OCI-LY3 (cell line): Measurements from ENCODE around the gene CSTB.

ENCODE experiments used
- H2AFZ ChIP-seq: fragments of 200-600, 300-600 bp; shearing (Covaris generic); 2 replicates; pipeline ENCODE4 v1.6.0; 2014; ENCODE audit warnings: antibody characterized with exemption, low read depth, low read length
- H3K27ac ChIP-seq: fragments of 200-600, 300-600 bp; sonication (generic); 2 replicates; pipeline ENCODE4 v1.5.1; 2014; ENCODE audit warnings: mild to moderate bottlenecking, low read length, moderate library complexity, mixed read lengths
- H3K27me3 ChIP-seq: fragments of 200-600, 300-600 bp; sonication (generic); 2 replicates; pipeline ENCODE4 v1.6.1; 2014; ENCODE audit warnings: low read depth, low read length, mixed read lengths
- H3K36me3 ChIP-seq: fragments of 200-600, 300-600 bp; sonication (generic); replicated peaks from 2 replicates; pipeline ENCODE3; 2014; ENCODE audit warnings: low read depth, low read length, mixed read lengths
- H3K4me1 ChIP-seq: fragments of 300-600, 200-600 bp; sonication (generic); 2 replicates; pipeline ENCODE4 v1.6.1; 2014; ENCODE audit warnings: low read length, mixed read lengths
- H3K4me2 ChIP-seq: fragments of 200-600, 300-600 bp; sonication (generic); 2 replicates; pipeline ENCODE4 v1.6.1; 2014; ENCODE audit warnings: low read length, mixed read lengths
- H3K4me3 ChIP-seq: fragments of 300-600, 200-600 bp; sonication (generic); 2 replicates; pipeline ENCODE4 v1.5.1; 2014; ENCODE audit warnings: antibody characterized with exemption, mild to moderate bottlenecking, low read length, moderate library complexity
- H3K79me2 ChIP-seq: fragments of 300-600, 200-600 bp; shearing (Covaris generic); 2 replicates; pipeline ENCODE4 v1.6.1; 2014; ENCODE audit warnings: mild to moderate bottlenecking, low read length, mixed read lengths
- H3K9ac ChIP-seq: fragments of 300-600, 200-600 bp; shearing (Covaris generic); 2 replicates; pipeline ENCODE4 v1.6.0; 2014; ENCODE audit warnings: mild to moderate bottlenecking, low read length, moderate library complexity
- H3K9me3 ChIP-seq: fragments of 200-600, 300-600 bp; shearing (Covaris generic); 2 replicates; pipeline ENCODE4 v1.6.1; 2014; ENCODE audit warnings: low read length, mixed read lengths; ENCODE audit not compliant: insufficient read depth
- H4K20me1 ChIP-seq: fragments of 200-600, 300-600 bp; sonication (generic); 2 replicates; pipeline ENCODE4 v1.6.1; 2016; ENCODE audit warnings: low read length, mixed read lengths; ENCODE audit not compliant: insufficient read depth
- EZH2phosphoT487 ChIP-seq: fragments of 200-600 bp; shearing (Covaris generic); IDR thresholded peaks from 2 replicates; pipeline ENCODE4 v1.6.1; 2018; ENCODE audit warnings: antibody characterized with exemption, mixed run types, low read depth
- TF ChIP-seq, protein P1 (sequence below): fragments of 200-600, 300-600 bp; sonication (generic); IDR thresholded peaks from 2 replicates; pipeline ENCODE4 v1.5.1; 2014; ENCODE audit warnings: antibody characterized with exemption, low read length, low read depth

The CSTB gene

DNA sequence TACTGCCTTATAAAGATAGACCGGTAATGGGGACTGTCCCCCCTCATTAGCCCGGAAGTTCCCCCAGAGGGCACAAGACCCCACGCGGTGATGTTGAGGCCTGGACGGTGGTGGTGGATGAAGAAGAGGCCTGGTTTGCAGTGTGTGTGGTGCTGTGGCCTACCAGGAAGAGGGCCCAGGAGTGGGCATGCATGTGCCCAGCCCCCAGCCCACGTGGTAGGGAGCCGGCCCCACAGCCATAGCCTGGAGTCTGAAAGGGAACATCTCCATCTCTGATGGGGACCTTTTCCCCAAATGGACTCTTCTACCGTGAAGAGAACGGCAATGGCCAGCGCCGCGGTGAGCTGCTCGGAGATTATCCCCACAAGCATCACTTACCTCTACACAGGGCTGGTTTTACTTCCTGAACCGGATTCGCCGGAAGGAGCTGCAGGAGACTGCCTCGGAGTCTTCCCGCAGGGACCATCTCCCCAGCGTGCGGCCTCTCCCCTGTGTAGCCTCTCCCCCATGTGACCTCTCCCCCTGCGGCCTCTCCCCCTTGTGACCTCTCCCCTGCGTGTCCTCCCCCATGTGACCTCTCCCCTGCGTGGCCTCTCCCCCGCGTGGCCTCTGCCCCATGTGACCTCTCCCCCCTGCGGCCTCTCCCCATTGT is 33.9 kb upstream of the CSTB start:
- 0 out of 2 replicates have a peak, but pooled peaks cover 2% of the 10 kb centered on the region for H3K27me3 ChIP-seq
- H4K20me1 ChIP-seq: no peaks in the 10 kb centered on the region
- H2AFZ ChIP-seq: no peak overlapping the region; the same call in 1 of the 2 replicates
- H3K4me2 ChIP-seq: peak overlapping the region; percentile 99
- peak overlapping the region; percentile 77 for H3K4me3 ChIP-seq
- H3K36me3 ChIP-seq: peaks cover 14% of the 10 kb centered on the region
- peaks cover 8% of the 10 kb centered on the region for H3K79me2 ChIP-seq
- H3K9me3 ChIP-seq: peaks cover 10% of the 10 kb centered on the region; the same call in 1 of the 2 replicates
- peak overlapping the region; percentile 58 for H3K27ac ChIP-seq
- no peak for TF ChIP-seq EZH2phosphoT487
- TF ChIP-seq, protein P1, sequence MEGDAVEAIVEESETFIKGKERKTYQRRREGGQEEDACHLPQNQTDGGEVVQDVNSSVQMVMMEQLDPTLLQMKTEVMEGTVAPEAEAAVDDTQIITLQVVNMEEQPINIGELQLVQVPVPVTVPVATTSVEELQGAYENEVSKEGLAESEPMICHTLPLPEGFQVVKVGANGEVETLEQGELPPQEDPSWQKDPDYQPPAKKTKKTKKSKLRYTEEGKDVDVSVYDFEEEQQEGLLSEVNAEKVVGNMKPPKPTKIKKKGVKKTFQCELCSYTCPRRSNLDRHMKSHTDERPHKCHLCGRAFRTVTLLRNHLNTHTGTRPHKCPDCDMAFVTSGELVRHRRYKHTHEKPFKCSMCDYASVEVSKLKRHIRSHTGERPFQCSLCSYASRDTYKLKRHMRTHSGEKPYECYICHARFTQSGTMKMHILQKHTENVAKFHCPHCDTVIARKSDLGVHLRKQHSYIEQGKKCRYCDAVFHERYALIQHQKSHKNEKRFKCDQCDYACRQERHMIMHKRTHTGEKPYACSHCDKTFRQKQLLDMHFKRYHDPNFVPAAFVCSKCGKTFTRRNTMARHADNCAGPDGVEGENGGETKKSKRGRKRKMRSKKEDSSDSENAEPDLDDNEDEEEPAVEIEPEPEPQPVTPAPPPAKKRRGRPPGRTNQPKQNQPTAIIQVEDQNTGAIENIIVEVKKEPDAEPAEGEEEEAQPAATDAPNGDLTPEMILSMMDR: no peak
- peaks cover 65% of the 10 kb centered on the region for H3K4me1 ChIP-seq
- H3K9ac ChIP-seq: peak overlapping the region; percentile 70

DNA sequence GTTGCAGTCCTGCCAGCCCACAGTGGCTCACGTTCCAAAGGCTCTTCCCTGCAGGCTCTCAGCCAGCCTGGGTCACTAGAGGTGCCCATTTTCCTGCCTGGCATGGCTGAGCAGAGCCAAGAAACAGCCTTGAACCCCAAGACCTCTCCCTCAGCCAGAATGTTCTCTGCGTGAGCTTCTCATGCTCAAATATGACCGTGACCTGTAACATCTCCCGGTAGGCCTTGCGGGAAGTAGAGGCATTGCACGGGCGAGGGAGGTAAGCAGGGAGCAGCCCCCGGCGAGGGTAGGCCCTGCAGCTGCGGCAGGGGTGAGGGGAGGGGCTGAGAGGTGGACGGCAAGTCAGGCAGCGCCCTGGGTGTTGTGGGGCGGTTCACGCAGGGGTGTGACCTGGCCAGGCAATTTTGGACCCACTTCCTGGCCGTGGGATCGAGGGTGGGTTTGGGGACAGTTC is 33.3 kb upstream of the CSTB start:
- Histone ChIP-seq H4K20me1 (no peaks in the 10 kb centered on the region), H3K9ac (peak overlapping the region; percentile 70; the same call in 1 of the 2 replicates), H2AFZ (no peak overlapping the region), H3K79me2 (peaks cover 8% of the 10 kb centered on the region), H3K9me3 (peaks cover 10% of the 10 kb centered on the region; the same call in 1 of the 2 replicates), H3K36me3 (peaks cover 18% of the 10 kb centered on the region), H3K4me3 (peak overlapping the region; percentile 77), H3K27me3 (no peaks in the 10 kb centered on the region), H3K4me1 (peaks cover 71% of the 10 kb centered on the region), H3K4me2 (peak overlapping the region; percentile 99), H3K27ac (peak overlapping the region; percentile 58)
- TF ChIP-seq, protein P1: no peak
- no peak for TF ChIP-seq EZH2phosphoT487

DNA sequence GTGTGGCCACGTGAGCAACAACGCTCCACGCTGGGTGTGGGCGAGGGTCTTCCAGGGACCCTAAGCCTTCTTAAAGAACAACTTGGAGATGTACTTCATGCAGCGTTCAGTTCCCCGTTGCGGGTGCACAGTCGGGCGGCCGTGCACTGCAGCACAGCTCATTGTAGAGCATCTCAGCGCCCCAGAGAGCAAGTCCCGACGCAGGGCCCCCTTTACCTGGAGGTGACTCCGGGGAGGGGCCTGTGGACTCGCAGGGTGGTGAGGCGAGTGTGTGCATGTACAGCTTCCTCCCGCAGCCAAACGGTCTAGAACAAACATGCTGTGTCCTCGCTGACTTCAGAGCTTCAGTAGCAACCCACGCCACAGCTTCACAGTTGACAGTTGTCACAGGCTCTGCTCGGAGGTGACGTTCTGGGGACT is 32.7 kb upstream of the CSTB start:
- H3K27ac ChIP-seq: peak overlapping the region; percentile 58

DNA sequence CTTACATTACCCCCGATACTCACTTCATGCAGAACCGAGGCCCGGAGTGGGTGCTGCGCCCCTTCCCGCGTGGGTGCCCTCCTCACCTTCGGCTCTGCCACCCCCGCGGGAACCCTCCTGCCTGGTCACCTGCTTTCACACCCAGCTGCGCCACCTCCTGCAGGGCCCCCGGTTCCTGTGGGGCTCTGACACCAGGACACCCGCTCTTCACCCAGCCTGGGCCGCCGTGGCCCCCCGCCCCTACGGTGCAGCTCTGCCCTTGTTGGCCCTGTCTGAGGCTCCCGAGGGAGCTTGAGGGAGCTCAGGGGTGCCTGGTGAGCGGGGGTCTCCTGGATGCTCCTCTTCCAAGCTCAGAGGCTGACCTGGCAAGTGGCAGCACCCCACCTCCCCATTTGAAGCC is 32.3 kb upstream of the CSTB start:
- Histone ChIP-seq H3K9me3 (peaks cover 10% of the 10 kb centered on the region; the same call in 1 of the 2 replicates), H3K27me3 (no peaks in the 10 kb centered on the region), H3K9ac (no peak overlapping the region), H3K27ac (no peak overlapping the region), H3K4me2 (peak overlapping the region; percentile 99; the same call in 1 of the 2 replicates), H3K79me2 (peaks cover 8% of the 10 kb centered on the region), H3K4me1 (peaks cover 71% of the 10 kb centered on the region), H4K20me1 (no peaks in the 10 kb centered on the region), H3K36me3 (peaks cover 28% of the 10 kb centered on the region), H3K4me3 (no peak overlapping the region), H2AFZ (no peak overlapping the region)
- TF ChIP-seq EZH2phosphoT487: no peak
- TF ChIP-seq, protein P1: no peak

More for the DNA sequence above, 32.7 kb upstream of the CSTB start:
- Histone ChIP-seq H3K9me3 (peaks cover 10% of the 10 kb centered on the region; the same call in 1 of the 2 replicates), H3K4me2 (peak overlapping the region; percentile 99), H3K4me1 (peaks cover 71% of the 10 kb centered on the region), H4K20me1 (no peaks in the 10 kb centered on the region), H3K27me3 (no peaks in the 10 kb centered on the region), H3K36me3 (peaks cover 23% of the 10 kb centered on the region), H2AFZ (no peak overlapping the region), H3K9ac (peak overlapping the region; percentile 70; the same call in 1 of the 2 replicates), H3K4me3 (peak overlapping the region; percentile 77), H3K79me2 (peaks cover 8% of the 10 kb centered on the region)
- no peak for TF ChIP-seq EZH2phosphoT487
- TF ChIP-seq, protein P1: no peak
